Effector memory CD8-positive, alpha-beta T cell (primary cell): ENCODE data around the gene SRCIN1.
A peak's percentile ranks its signal among the peaks of the same experiment; 100 is the strongest.

Experiments used
- ATAC-seq: fragments of 150-1000 bp; cut with Tn5 transposase; replicated peaks from 2 replicates; pipeline ENCODE4 v1.10.0; 2021; ENCODE audit warnings: mild to moderate bottlenecking, moderate library complexity
- DNase-seq, 3 experiments: peaks; one replicate each; pipeline ENCODE4 v3.0.0; 2021
- H3K27ac Mint-ChIP-seq, 2 donors: one replicate each; pipeline ENCODE4 v1.8.0; 2022; ENCODE audit warnings: mild to moderate bottlenecking in 2 of 2, mixed read lengths in 2 of 2, moderate library complexity in 2 of 2
- H3K27me3 Mint-ChIP-seq, 2 donors: one replicate each; pipeline ENCODE4 v1.8.0; 2022; ENCODE audit warnings: mixed read lengths in 2 of 2
- H3K36me3 Mint-ChIP-seq: one replicate; pipeline ENCODE4 v1.8.0; 2022; ENCODE audit warnings: mild to moderate bottlenecking, moderate library complexity, mixed read lengths; ENCODE audit not compliant: insufficient read depth
- H3K4me1 Mint-ChIP-seq, 2 donors: one replicate each; pipeline ENCODE4 v1.8.0; 2022; ENCODE audit warnings: low read depth in 2 of 2, mixed read lengths in 2 of 2
- H3K4me3 Mint-ChIP-seq, 2 donors: one replicate each; pipeline ENCODE4 v1.8.0; 2022; ENCODE audit warnings: mild to moderate bottlenecking in 2 of 2, mixed read lengths in 2 of 2, moderate library complexity in 2 of 2
- H3K9me3 Mint-ChIP-seq, 2 donors: one replicate each; pipeline ENCODE4 v1.8.0; 2022; ENCODE audit warnings: mixed read lengths in 2 of 2

The SRCIN1 gene

GRCh38 chr17:38609280-38610031, 3.7 kb upstream of the SRCIN1 start:
- Mint-ChIP-seq H3K27me3 (peaks cover 66 to 89% of the 10 kb centered on the region in 2 donors), H3K27ac (no peak overlapping the region), H3K4me3 (no peak overlapping the region), H3K4me1 (peaks cover 9 to 14% of the 10 kb centered on the region in 2 donors), H3K9me3 (no peaks in the 10 kb centered on the region), H3K36me3 (peaks cover 3% of the 10 kb centered on the region)
- no peak for ATAC-seq
- no peak for DNase-seq

DNA sequence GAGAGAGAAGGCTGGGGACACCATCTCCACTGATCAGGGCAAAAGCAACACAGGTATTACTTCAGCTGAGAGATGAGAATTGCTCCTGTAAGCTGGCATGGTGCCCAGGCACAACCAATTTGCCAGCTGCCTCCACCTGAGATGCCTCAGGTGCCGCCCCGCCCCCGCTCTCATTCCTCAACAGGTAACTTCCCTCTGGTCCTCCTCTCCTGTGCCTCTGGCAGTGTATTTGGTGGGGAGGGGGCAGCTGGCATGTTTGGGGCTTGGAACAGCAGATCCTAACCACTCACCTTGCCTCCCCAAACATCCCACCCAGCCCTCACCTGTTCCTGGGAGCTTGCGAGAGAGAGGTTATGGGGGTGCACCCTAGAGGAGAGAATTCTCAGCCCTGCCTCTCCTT, 2.9 kb upstream of the SRCIN1 start:
- no peak overlapping the region for H3K4me3 Mint-ChIP-seq
- no peak for DNase-seq
- peaks cover 63 to 88% of the 10 kb centered on the region in 2 donors for H3K27me3 Mint-ChIP-seq
- H3K36me3 Mint-ChIP-seq, result peaks cover 3% of the 10 kb centered on the region
- ATAC-seq, result no peak
- no peaks in the 10 kb centered on the region for H3K9me3 Mint-ChIP-seq
- H3K27ac Mint-ChIP-seq, result no peak overlapping the region
- peaks cover 9 to 18% of the 10 kb centered on the region in 2 donors for H3K4me1 Mint-ChIP-seq

DNA sequence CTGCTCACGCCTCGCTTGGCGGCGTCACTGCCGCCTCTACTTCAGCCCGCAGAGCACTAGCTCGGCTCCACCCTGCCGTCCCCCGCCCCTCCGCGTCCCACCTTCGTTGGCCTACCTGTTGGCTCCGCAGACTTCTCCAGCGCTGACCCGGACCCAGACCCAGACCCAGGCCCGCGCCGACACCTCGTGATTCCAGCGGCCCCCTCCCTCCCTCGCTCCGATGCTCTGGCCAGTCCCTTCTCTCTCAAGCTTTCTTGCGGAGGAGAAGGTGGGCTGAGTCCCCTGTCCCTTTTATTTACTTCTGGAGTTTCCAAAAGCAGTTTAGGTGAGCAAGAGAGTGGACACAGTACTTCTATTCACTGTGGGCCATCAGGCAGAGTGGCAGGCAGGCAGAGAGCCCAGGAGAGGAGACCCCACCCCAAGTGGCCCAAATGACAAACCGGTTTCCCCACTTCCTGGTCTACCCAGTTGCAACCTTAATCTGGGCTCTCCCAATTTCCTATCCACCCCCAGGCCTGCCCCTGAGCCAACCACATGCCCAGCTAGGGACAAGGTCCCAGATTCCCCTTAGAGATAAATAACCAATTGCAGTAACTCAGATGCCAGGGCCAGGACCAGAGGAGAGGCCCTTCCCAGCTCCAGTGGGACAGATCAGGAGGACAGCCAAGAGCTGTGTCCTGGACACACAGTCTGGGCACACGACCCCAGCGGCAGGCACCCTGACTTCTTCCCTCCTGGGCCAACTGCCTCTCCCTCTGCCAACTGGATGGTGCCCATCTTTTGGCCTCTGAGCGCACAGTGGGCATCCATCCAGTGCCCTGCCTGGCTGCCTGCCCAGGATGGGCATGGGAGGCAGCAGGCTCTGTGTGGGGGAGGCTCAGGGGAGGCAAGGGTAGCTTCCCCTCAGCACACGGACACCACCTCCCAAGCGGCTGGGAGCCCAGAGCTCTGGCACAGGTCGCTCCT, 1.2 kb upstream of the SRCIN1 start:
- peaks cover 11 to 18% of the 10 kb centered on the region in 2 donors for H3K4me1 Mint-ChIP-seq
- DNase-seq (no peak), ATAC-seq (no peak)
- peaks cover 3% of the 10 kb centered on the region for H3K36me3 Mint-ChIP-seq
- H3K27me3 Mint-ChIP-seq, result peaks cover 47 to 88% of the 10 kb centered on the region in 2 donors
- H3K4me3 Mint-ChIP-seq, result peak overlapping the region; percentile 74 to 79
- H3K27ac Mint-ChIP-seq, result peak overlapping the region in 1 of 2 donors; percentile 55
- H3K9me3 Mint-ChIP-seq, result no peaks in the 10 kb centered on the region

- DNase-seq, result no peak
- Mint-ChIP-seq H3K27ac (no peak overlapping the region), H3K4me3 (peak overlapping the region; percentile 67 to 74), H3K36me3 (peaks cover 3% of the 10 kb centered on the region), H3K27me3 (peaks cover 50 to 88% of the 10 kb centered on the region in 2 donors), H3K9me3 (no peaks in the 10 kb centered on the region), H3K4me1 (peaks cover 14 to 18% of the 10 kb centered on the region in 2 donors)
- peak; percentile 11 for ATAC-seq
Measured at GRCh38 chr17:38605411-38605840, 326 bp downstream of the SRCIN1 start.

GRCh38 chr17:38604479-38605403, 1.0 kb downstream of the SRCIN1 start:
- Mint-ChIP-seq H3K27ac (no peak overlapping the region), H3K4me3 (peak overlapping the region; percentile 67 to 74)
- peak; percentile 34 for ATAC-seq

DNA sequence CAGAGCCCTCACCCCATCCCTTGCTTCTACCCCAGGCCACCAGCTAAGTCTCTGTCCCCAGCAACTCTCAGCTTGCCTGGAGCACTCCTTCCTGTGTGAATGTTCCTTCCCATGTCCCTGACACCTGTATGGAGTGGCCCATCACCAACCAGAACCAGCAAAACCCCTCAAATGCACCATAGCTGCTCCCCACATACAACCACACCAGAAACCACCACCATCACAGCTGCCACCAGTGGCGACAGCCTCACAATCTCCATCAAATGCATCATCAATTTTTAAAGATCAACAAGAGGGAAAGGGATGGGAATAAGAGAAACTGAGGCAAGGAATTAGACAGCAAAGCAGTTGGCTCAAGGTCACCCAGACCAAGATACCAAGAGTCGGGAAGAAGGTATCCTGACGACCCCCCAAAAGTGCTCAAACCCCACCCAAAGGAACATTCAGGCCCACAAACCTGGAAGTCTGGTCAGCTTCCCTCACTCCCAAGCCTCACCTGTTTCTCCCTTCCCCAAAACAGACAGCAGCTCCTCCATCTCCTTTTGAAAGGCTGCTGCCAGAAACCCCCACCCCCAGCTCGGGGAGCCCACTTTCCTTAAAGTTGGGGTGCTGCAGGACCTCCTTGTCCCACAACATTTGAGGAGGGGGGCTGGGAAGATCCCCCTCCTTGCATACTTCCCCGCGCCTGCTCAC, 1.8 kb downstream of the SRCIN1 start:
- Mint-ChIP-seq H3K27ac (no peak overlapping the region), H3K4me3 (peak overlapping the region in 1 of 2 donors; percentile 4), H3K9me3 (no peaks in the 10 kb centered on the region), H3K4me1 (peaks cover 14 to 18% of the 10 kb centered on the region in 2 donors), H3K27me3 (peaks cover 55 to 88% of the 10 kb centered on the region in 2 donors), H3K36me3 (peaks cover 3% of the 10 kb centered on the region)
- DNase-seq, result no peak
- no peak for ATAC-seq

More at GRCh38 chr17:38604479-38605403, 1.0 kb downstream of the SRCIN1 start:
- Mint-ChIP-seq H3K36me3 (peaks cover 3% of the 10 kb centered on the region), H3K27me3 (peaks cover 56 to 88% of the 10 kb centered on the region in 2 donors), H3K9me3 (no peaks in the 10 kb centered on the region), H3K4me1 (peaks cover 14 to 18% of the 10 kb centered on the region in 2 donors)
- no peak for DNase-seq

DNA sequence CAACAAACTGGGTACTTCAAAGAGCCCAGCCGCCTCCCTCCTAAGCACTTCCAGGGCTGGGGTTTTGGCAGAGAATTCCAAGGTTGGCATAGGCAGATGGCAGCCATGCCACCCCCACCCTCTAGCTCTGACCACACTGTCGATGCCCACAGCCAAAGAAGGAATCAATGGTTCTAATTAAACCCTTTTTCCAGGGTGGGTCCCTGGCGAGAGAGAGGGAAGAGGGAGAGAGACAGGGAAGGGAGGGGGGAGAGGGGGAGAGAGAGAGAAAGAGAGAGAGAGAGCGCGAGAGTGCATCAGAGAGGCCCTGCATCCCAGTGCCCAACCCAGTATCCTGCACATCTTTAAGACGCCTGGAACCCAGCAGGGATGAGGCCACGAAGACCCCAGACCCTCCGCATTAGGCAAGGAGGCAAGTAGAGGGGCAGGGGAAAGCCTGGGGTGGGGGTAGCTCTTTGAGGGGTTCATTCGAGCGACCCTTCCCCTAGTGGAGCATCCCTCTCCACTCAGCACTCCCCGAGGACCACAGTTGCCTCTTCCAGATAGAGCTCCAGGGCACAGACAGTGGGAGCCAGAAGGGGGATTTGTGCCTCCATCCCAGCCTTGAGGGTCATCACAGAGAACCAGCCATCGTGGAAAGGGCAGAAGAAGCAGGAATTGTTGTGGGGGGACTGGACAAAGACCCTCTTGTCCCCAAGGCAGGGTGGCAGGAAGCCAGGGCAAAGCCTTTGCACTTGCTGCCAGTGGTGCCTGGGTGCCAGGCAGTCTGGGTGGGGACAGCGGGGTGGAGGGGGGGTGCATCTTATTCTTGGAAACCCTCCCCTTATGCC, 2.6 kb downstream of the SRCIN1 start:
- H3K4me1 Mint-ChIP-seq, result peaks cover 14 to 18% of the 10 kb centered on the region in 2 donors
- no peak for ATAC-seq
- H3K4me3 Mint-ChIP-seq, result peak overlapping the region in 1 of 2 donors; percentile 4
- peak overlapping the region in 1 of 2 donors; percentile 58 for H3K27ac Mint-ChIP-seq
- H3K9me3 Mint-ChIP-seq, result no peaks in the 10 kb centered on the region
- peaks cover 55 to 88% of the 10 kb centered on the region in 2 donors for H3K27me3 Mint-ChIP-seq
- no peak for DNase-seq
- H3K36me3 Mint-ChIP-seq, result peaks cover 3% of the 10 kb centered on the region

DNA sequence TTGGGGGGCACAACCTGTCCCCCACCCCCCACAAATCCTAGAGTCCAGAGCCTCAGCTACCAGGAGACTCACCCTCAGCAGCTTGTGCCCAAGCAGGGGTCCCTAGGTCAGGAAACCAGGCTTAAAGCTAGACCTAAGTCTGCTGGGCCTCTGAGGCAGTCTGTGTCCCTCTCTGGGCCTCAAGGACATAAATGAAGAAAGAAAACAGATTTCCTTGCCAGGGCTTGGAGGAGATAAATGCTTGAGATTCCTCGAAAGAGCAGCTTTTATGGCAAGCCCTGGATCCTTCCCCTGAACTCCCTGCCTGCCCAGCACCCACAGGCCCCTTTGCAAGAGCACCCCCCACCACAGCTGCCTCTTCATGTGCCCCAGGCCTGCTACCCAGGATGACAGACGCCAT, 3.3 kb downstream of the SRCIN1 start:
- no peak overlapping the region for H3K4me3 Mint-ChIP-seq
- peaks cover 11 to 18% of the 10 kb centered on the region in 2 donors for H3K4me1 Mint-ChIP-seq
- no peak for DNase-seq
- H3K9me3 Mint-ChIP-seq, result no peaks in the 10 kb centered on the region
- peaks cover 55 to 88% of the 10 kb centered on the region in 2 donors for H3K27me3 Mint-ChIP-seq
- peaks cover 3% of the 10 kb centered on the region for H3K36me3 Mint-ChIP-seq
- H3K27ac Mint-ChIP-seq, result peak overlapping the region in 1 of 2 donors; percentile 58
- ATAC-seq, result no peak

DNA sequence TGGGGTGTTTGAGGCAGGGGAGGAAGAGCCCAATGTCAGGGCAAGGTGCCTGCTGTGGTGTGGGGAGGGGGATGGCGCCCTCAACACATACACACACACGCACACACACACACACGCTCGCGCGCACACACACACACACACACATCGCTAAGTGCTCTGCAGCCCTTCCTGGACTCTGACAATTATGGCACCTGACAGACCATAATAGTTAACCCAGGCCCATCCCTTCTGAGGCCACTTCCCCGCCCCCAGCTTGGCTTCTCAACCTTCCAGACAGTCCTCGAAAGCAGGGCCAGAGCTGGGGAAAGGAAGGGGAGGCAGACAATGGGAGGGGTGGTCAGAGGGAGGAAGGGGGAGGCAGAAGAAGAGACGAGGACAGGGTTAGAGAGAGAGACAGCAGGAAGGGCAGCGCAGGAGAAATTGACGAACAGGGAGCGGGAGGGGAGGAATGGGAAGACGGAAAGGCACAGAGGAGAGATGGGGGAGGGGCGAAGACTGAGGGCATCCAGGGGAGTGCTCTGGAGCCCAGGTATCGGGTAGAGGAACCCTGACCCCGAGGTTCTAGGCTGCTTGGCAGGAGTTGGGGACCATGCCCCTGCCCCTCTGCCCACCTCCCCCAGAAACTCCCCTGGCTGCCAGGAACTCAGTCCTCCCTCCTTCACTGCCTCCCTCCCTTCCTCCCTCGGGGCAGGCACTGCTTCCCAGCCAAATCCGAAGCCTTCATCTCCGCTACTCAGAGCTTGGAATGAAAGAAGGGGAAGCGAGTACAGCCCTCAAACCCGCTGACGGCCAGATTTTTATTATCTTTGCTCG, 4.0 kb downstream of the SRCIN1 start:
- Mint-ChIP-seq H3K27ac (no peak overlapping the region), H3K4me3 (peak overlapping the region in 1 of 2 donors; percentile 4)

GRCh38 chr17:38600906-38601305, 4.8 kb downstream of the SRCIN1 start:
- ATAC-seq (no peak), DNase-seq (no peak)
- H3K27ac Mint-ChIP-seq, result no peak overlapping the region
- H3K27me3 Mint-ChIP-seq, result peaks cover 57 to 92% of the 10 kb centered on the region in 2 donors
- H3K9me3 Mint-ChIP-seq, result no peaks in the 10 kb centered on the region
- H3K36me3 Mint-ChIP-seq, result no peaks in the 10 kb centered on the region
- H3K4me3 Mint-ChIP-seq, result no peak overlapping the region
- peaks cover 7 to 10% of the 10 kb centered on the region in 2 donors for H3K4me1 Mint-ChIP-seq

More for the DNA sequence above, 4.0 kb downstream of the SRCIN1 start:
- peaks cover 7 to 14% of the 10 kb centered on the region in 2 donors for H3K4me1 Mint-ChIP-seq
- ATAC-seq, result no peak
- no peak for DNase-seq
- peaks cover under 1% of the 10 kb centered on the region for H3K36me3 Mint-ChIP-seq
- no peaks in the 10 kb centered on the region for H3K9me3 Mint-ChIP-seq
- H3K27me3 Mint-ChIP-seq, result peaks cover 55 to 88% of the 10 kb centered on the region in 2 donors

DNA sequence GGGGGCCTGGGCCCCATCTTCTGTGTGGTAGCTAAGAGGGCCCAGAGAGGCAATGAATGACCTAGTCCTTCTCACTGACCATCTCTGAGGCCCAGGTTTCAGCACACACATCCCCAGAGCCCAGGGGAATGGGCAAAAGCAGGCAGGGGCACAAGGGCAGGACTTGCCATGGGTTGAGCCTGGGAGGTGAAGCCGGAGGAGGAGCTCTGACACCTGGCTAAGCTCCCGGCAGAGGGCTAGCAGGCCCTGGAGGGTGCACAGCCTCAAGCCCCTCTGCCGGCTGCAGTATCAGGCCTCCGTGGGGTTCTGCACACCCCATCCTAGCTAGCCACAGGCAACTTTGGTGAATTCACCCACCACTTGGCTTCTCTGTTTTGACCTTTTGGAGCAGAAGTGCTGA, 5.3 kb downstream of the SRCIN1 start:
- Mint-ChIP-seq H3K4me1 (peaks cover 6 to 9% of the 10 kb centered on the region in 2 donors), H3K36me3 (no peaks in the 10 kb centered on the region), H3K9me3 (no peaks in the 10 kb centered on the region), H3K27me3 (peaks cover 61 to 96% of the 10 kb centered on the region in 2 donors), H3K27ac (no peak overlapping the region), H3K4me3 (no peak overlapping the region)
- no peak for ATAC-seq
- no peak for DNase-seq
